Mucosa of gallbladder (tissue), 1 donor: ENCODE results near the gene HSPD1. TPM values are rescaled to one million over a fixed set of nuclear protein-coding genes. Genes with fewer than 3 reads are reported as not detected.

Experiments used
- total RNA-seq: library from RNA; stranded (reverse); gene quantifications from one replicate; pipeline ENCODE4 v1.2.1, GENCODE V29; 2021
- donor health status: DM: no; HTN: no; CAD: no.

The HSPD1 gene
- total RNA-seq, 1 donor from 2014 or later, result 221 TPM

Other genes starting within 250 kb of the HSPD1 start
- gene ANKRD44, start 189.1 kb downstream of the HSPD1 start, total RNA-seq, result 40.6 TPM
- 206 TPM for gene SF3B1, start 64.8 kb downstream of the HSPD1 start, total RNA-seq
- gene COQ10B, start 46.3 kb downstream of the HSPD1 start, total RNA-seq, result 22.7 TPM
- gene HSPE1, start 539 bp upstream of the HSPD1 start, total RNA-seq, result 115 TPM
- gene MOB4, start 16.2 kb upstream of the HSPD1 start, total RNA-seq, result 16.3 TPM
- gene RFTN2, start 175.7 kb upstream of the HSPD1 start, total RNA-seq, result 5.5 TPM
- gene MARS2, start 205.5 kb upstream of the HSPD1 start, total RNA-seq, result 4.8 TPM